AG09309 (cell line): ENCODE measurements around the gene ASIC5.

Experiments
- DNase-seq: peaks from one replicate; pipeline ENCODE4 v3.0.0-alpha.2; 2010; ENCODE audit warnings: low read depth
- H3K4me3 ChIP-seq: 2 replicates; pipeline ENCODE4 v1.5.1; 2011; ENCODE audit warnings: mild to moderate bottlenecking, low read depth, low read length, moderate library complexity; ENCODE audit not compliant: control insufficient read depth
- TF ChIP-seq, protein P1 (sequence below): IDR thresholded peaks from 2 replicates; pipeline ENCODE4 v1.5.1; 2011; ENCODE audit warnings: mild to moderate bottlenecking, low read depth, low read length, inconsistent platforms; ENCODE audit not compliant: insufficient read depth, control insufficient read depth; ENCODE audit errors: missing control alignments

ASIC5 gene

DNA sequence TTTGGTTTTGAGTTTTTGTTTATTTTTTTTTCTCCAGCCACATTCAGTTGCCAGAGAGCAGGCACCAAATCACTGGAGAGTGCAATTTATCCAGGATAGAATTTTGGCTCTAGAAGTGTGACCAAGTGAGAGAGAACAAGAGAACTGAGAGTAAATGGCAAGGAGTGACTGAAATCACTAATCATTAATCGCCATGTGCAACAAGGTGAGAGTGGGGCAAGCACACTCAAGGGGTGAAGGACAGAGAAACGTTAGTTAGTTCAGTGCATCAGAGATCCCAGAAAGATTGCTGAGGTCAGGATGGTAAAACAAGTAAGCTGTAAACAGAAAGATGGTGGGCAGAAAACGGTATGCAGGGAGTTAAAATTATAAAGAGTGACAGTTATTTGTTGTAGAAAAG lies 17.8 kb upstream of the ASIC5 start:
- H3K4me3 ChIP-seq: no peak overlapping the region
- DNase-seq: no peak
- TF ChIP-seq, protein P1, sequence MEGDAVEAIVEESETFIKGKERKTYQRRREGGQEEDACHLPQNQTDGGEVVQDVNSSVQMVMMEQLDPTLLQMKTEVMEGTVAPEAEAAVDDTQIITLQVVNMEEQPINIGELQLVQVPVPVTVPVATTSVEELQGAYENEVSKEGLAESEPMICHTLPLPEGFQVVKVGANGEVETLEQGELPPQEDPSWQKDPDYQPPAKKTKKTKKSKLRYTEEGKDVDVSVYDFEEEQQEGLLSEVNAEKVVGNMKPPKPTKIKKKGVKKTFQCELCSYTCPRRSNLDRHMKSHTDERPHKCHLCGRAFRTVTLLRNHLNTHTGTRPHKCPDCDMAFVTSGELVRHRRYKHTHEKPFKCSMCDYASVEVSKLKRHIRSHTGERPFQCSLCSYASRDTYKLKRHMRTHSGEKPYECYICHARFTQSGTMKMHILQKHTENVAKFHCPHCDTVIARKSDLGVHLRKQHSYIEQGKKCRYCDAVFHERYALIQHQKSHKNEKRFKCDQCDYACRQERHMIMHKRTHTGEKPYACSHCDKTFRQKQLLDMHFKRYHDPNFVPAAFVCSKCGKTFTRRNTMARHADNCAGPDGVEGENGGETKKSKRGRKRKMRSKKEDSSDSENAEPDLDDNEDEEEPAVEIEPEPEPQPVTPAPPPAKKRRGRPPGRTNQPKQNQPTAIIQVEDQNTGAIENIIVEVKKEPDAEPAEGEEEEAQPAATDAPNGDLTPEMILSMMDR: no peak

DNA sequence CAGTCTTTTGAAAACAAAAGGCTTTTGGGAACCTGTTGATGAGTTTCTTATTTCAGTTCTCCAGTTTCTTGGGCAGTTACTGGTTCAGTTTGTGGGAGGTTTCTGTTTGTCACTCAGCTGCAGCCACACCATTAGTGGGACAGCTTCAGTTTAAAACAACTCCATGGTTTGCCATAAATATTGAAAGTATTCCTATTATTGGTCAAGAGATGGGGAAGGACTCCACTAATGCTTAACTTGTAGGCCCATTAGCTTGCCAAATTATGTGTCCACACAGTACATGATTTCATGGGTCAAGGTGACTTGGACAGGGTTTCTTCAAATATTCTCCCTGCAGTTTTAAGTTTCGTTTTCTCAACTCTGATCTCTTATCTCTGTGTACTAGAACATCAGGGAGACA lies 15.5 kb upstream of the ASIC5 start:
- TF ChIP-seq, protein P1: no peak
- no peak overlapping the region for H3K4me3 ChIP-seq
- DNase-seq: no peak

DNA sequence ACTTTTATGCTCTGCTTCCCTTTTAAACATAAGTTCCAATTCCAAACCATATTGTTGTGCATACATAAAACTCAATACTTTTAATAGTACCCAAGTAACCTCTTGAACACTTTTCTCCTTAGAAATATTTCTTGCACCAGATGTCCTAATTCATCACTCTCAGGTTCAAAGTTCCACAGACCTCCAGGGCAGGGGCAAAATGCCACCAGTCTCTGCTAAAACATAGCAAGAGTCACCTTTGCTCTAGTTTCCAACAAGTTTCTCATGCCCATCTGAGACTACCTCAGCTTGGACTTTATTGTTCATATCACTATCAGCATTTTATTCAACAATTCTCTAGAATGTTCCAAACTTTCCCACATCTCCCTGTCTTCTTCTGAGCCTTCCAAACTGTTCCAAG lies 13.7 kb upstream of the ASIC5 start:
- no peak overlapping the region for H3K4me3 ChIP-seq
- no peak for DNase-seq
- TF ChIP-seq, protein P1: no peak

DNA sequence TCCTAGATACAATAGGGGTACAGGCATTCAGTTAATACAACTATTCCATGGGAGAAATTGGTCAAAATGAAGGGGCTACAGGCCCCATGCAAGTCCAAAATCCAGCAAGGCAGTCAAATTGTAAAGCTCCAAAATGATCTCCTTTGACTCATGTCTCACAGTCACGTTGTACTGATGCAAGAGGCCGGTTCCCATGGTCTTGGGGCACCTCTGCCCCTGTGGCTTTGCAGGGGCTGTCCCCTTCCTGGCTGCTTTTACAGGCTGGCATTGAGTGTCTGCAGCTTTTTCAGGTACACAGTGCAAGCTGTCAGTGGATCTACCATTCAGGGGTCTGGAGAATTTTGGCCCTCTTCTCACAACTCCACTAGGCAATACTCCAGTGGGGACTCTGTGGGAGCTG lies 12.5 kb upstream of the ASIC5 start:
- H3K4me3 ChIP-seq: no peak overlapping the region
- TF ChIP-seq, protein P1: no peak

DNA sequence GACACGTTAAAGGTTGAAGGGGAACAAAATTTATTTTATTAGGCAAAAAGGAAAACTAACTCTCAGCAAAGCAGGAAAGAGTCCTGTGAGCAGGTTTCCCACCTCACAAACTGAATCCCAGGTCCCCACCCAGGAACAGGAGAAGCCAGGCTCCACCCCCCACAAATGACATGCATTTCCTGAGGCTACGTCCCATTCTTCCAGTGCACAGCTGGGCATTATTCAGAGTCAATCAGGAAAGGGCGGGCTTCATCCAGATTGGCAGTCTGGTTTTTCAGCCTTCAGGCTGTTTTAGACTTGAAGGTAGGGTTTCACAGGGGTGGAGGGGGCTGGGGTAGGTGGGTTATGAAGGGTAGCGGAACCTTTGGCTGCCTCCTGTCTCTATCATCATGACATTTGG lies 11.9 kb upstream of the ASIC5 start:
- H3K4me3 ChIP-seq: no peak overlapping the region
- DNase-seq: no peak
- TF ChIP-seq, protein P1: no peak

More for the DNA sequence above, 12.5 kb upstream of the ASIC5 start:
- DNase-seq: no peak

DNA sequence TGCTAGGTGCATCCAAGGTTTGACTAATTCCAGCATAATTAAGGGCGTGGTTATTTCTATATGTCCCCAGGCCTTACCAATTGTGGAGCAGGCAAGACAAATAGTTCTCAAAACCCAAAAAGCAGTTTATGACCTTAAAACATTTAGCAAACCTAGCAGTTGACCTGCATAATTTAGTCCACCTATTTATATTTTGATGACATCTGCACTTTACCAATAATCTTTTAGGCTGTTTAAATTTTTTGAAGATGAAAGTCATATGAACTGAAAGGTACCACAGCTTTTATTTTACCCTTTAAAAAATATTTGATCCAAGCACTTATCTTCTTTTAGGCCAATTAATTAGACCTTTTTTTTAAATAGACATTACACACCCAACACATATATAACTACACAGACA lies 9.8 kb upstream of the ASIC5 start:
- TF ChIP-seq, protein P1: no peak
- no peak for DNase-seq
- H3K4me3 ChIP-seq: no peak overlapping the region

DNA sequence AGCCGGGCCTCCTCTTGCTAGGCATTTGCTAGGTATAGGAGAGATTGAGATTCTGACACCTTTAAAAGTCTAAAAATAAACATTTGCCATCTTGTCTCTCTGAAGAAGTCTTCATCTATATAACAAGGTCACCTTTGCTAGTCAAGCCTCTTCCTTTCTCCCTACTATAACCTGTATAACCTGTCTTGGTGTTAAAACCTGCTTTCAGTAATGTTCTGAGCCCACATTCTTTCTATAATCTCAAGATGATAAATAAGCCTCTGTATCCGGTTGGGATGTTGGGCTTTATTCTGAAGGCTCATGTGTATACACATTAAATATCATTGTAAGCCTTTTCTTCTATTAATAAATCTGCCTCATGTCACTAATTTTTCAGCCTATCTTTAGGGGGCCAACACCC lies 10.2 kb downstream of the ASIC5 start:
- DNase-seq: no peak
- TF ChIP-seq, protein P1: no peak
- no peak overlapping the region for H3K4me3 ChIP-seq
